Ishikawa (cell line): ENCODE measurements around the gene MC4R.

Experiments used
- CEBPB ChIP-seq: IDR thresholded peaks from 2 replicates; pipeline ENCODE4 v1.6.1; 2012
- EGR1 ChIP-seq: IDR thresholded peaks from 2 replicates; pipeline ENCODE4 v1.6.1; 2012
- EP300 ChIP-seq: IDR thresholded peaks from 2 replicates; pipeline ENCODE4 v1.6.1; 2012; ENCODE audit warnings: borderline replicate concordance
- FOXM1 ChIP-seq: IDR thresholded peaks from 2 replicates; pipeline ENCODE4 v1.6.1; 2012; ENCODE audit warnings: low read depth, borderline replicate concordance
- MAX ChIP-seq: IDR thresholded peaks from 2 replicates; pipeline ENCODE4 v1.6.1; 2012
- NFIC ChIP-seq: IDR thresholded peaks from 2 replicates; pipeline ENCODE4 v1.6.1; 2012
- REST ChIP-seq: IDR thresholded peaks from 2 replicates; pipeline ENCODE4 v1.6.1; 2012; ENCODE audit warnings: low read depth, mild to moderate bottlenecking
- TAF1 ChIP-seq: IDR thresholded peaks from 2 replicates; pipeline ENCODE4 v1.6.1; 2012; ENCODE audit warnings: low read depth, mild to moderate bottlenecking
- TEAD4 ChIP-seq: IDR thresholded peaks from 2 replicates; pipeline ENCODE4 v1.6.1; 2012
- YY1 ChIP-seq: IDR thresholded peaks from 2 replicates; pipeline ENCODE4 v1.6.1; 2012; ENCODE audit warnings: low read depth
- ZBTB7A ChIP-seq: IDR thresholded peaks from 2 replicates; pipeline ENCODE4 v1.6.1; 2012; ENCODE audit warnings: low read depth

- TF ChIP-seq ZBTB7A (no peak), MAX (no peak), EP300 (no peak), CEBPB (no peak), NFIC (no peak), YY1 (no peak), TEAD4 (no peak), REST (no peak), TAF1 (no peak), FOXM1 (no peak), EGR1 (no peak)
Observed at GRCh38 chr18:60411715-60412114, 39.1 kb upstream of the MC4R start.
